HG03135 (cell line): Measurements from ENCODE around the gene IRAK1BP1.
"Not testable (repeated sequence)": the region's sequence is repeated elsewhere in the genome, so short reads cannot be mapped to it uniquely, and the experiment has no call there.

Experiments used
- ATAC-seq: cut with Tn5 transposase; IDR thresholded peaks from one replicate; pipeline ENCODE4 v1.9.1; 2021; ENCODE audit warnings: mild to moderate bottlenecking, moderate library complexity; ENCODE audit not compliant: unreplicated experiment

IRAK1BP1 gene

GRCh38 chr6:78867370-78868040 is at the start of gene IRAK1BP1:
TSS of gene IRAK1BP1 (plus strand) at chr6:78867551. CDS start at chr6:78867577, 26 bp downstream.
- peak; percentile 98 for ATAC-seq

GRCh38 chr6:78824045-78824444 is 43.3 kb upstream of the IRAK1BP1 start:
- ATAC-seq = no peak

- no peak for ATAC-seq
Observed at GRCh38 chr6:78829407-78829806, 37.9 kb upstream of the IRAK1BP1 start.

- no peak for ATAC-seq
Observed at GRCh38 chr6:78830805-78831204, 36.5 kb upstream of the IRAK1BP1 start.

- ATAC-seq = no peak
Observed at GRCh38 chr6:78831492-78831891, 35.9 kb upstream of the IRAK1BP1 start.

- peak; percentile 62 for ATAC-seq
Observed at GRCh38 chr6:78832091-78832808, 35.1 kb upstream of the IRAK1BP1 start.

GRCh38 chr6:78835817-78836216 is 31.5 kb upstream of the IRAK1BP1 start:
- ATAC-seq = no peak

DNA sequence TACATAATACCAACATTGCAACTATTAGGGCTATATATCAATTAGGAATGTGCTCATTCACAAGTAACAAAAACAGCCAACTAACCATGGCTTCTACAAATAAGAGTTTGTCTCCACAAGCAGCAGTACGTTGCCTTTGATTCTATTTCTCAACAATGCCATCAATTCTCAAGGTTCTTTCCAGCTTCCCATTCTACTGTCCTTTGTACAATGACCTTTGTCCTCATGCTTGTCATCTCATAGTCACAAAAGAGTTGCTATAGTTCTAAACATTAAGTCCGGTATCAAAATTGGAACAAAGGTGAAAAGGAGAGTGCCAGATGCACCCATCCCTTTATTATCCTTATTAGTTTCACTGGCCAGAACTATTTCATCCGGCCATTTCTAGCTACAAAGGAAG is 30.8 kb upstream of the IRAK1BP1 start:
- ATAC-seq = no peak

- ATAC-seq = no peak
Observed at GRCh38 chr6:78841111-78841510, 26.2 kb upstream of the IRAK1BP1 start.

DNA sequence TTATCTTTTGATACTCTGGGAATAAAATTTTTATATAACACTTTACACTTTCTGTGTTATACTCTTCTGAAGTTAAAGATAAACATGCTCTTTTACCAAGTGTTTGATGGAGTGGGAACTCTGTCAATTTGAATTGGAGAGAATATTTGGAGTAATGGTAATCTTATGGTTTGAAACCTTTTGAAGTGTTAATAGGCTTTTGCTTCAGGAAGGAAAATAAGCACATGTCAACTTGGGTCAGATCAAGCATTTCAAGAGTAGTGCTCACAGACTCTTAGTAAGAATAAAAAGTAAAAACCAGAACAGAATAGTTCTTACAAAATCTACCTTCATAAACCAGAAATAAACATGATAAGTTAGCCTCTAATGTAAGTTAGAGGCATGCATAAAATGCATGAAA is 24.4 kb upstream of the IRAK1BP1 start:
- no peak for ATAC-seq

DNA sequence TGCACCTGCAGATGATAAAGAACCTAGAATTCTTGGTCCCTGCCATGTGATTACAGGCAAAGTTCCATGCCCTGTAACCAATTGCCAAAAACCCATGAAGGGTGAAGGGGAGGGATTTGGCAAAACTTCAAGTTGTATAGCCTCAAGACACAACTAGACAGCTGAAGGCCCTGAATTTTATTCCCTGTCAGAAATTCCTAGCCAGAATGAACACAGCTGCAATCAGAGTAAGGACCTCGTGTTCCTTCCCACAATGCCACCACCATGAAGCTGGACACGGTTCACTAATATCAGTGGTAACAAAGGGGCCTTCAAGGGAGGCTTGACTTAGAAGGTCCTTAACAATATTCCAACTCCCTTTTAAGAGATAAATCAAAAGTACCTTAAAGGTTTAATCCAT is 22.5 kb upstream of the IRAK1BP1 start:
- ATAC-seq = no peak

GRCh38 chr6:78845567-78845966 is 21.8 kb upstream of the IRAK1BP1 start:
- ATAC-seq = no peak

DNA sequence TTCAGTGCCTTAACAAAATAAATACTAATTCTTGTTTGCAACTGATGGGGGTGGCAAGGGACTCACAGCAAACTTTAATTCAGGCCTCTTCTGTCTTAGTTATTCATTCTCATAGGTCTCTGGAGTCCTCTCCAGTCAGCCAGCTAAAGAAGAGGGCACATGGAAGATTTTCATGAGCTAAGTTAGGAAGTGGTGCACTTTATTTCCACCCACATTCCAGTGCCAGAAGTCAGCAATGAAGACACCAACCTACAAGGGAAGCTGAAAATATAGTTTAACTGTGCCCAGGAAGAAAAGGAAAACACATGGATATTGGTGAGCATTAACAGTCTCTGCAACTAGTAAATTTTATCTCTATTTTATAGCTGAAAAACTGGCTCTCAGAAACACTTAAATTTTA is 16.7 kb upstream of the IRAK1BP1 start:
- no peak for ATAC-seq

- ATAC-seq = no peak
Observed at GRCh38 chr6:78851156-78851555, 16.2 kb upstream of the IRAK1BP1 start.

DNA sequence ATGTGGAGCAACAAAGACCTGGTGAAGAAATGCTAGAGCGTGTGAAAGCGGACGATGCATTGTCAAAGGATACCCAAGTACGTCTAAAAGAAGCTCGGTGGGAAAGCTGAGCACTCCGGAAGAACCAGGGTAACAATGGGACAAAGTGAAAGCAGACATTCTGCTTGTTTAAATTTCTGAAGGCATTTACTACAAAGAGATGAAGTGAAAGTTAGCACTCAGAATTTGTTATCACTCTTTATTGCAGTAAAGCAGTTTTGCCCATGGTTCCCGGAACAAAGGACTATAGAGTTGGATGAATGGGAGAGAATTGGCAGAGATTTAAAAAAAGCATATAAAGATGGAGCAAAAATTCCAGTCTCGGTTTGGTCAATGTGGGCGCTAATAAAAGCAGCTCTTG is 12.8 kb upstream of the IRAK1BP1 start:
- ATAC-seq = no peak

GRCh38 chr6:78858339-78858938 is 8.9 kb upstream of the IRAK1BP1 start:
- ATAC-seq = not testable (repeated sequence)

- ATAC-seq = no peak
Observed at GRCh38 chr6:78861509-78861908, 5.8 kb upstream of the IRAK1BP1 start.

GRCh38 chr6:78863576-78863975 is 3.8 kb upstream of the IRAK1BP1 start:
- ATAC-seq = no peak

DNA sequence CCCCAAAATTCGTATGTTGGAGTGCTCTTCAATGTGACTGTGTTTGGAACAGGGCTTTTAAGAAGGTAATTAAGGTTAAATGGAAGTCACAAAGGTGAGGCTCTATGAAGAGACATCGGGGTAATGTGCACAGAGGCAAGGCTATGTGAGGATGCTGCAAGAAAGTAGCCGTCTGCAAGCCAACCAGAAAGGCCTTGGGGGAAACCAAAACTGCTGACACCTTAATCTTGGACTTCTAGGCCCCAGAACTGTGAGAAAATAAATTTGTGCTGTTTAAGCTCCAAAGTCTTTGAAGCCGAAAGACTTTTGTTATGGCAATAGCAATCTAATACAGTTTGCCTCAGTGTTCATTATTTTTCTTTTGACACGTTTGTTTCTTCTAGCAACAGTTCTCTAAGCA is 2.4 kb upstream of the IRAK1BP1 start:
- ATAC-seq = no peak

DNA sequence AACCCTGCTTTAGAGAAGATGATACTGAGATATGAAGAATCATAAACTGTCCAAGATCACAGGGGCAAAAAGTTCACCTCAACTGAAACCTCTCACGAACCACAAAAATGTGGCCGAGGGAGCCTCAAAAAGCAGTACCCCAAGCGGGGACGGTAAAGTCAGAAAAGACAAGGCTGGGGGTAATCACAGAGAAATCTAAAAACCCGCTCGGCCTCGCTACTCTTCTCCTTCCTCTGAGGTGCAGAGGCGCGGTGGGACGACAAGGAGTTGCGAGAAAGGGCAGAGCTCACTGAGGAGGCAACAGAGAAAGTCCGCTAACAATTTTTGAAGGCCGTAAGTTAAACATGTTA is 356 bp upstream of the IRAK1BP1 start:
- peak; percentile 31 for ATAC-seq

DNA sequence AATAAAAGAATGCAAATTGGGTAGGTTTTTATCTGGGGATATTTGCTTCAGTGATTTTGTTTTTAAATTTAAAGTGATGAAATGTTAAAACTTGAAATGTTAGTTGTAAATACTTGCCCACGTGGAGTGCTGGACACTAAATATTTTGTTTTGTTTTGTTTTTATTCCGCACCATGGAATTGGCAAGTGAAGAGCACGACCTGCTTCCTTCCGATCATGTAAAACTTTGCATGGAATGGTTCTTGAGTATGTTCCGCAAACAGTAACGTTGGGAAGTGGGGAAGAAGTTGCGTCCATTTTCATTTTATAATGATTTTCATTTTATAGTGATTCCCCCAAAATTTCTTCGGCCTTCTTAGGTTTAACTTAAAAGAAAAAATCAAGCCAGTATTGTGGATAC is 765 bp downstream of the IRAK1BP1 start:
- ATAC-seq = no peak

DNA sequence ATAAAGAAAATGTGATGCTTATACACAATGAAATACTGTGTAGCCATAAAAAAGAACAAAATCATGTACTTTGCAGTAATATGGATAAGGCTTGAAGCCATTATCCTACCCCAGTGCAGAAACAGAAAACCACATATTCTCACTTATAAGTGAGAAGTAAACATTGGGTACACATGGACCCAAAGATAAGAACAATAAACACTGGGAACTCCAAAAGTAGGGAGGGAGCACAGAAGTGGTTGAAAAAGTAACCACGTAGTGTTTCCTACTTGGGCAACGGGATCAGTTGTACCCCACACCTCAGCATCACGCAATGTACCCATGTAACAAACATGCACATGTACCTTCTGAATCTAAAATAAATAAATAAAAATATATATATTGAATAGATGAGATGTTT is 8.2 kb downstream of the IRAK1BP1 start:
- ATAC-seq = no peak
